Measurements from ENCODE around the gene SKI. TPM values are rescaled to one million over a fixed set of nuclear protein-coding genes. Genes with fewer than 3 reads are reported as not detected.

Gene SKI
- total and polyA plus RNA-seq, 9 of the 15 experiments (the other 6 are each of a cell fraction or from before 2014, with no cell fraction given), result 0.10 to 60.5 (median 4.6) TPM

- peak; percentile 65 to 70; a peak in 1 of 4 replicates for TF ChIP-seq UBTF (IDR thresholded peaks at IDR 0.05; ENCODE audit: borderline replicate concordance in 1 of 2, low read depth in 2 of 2, low read length in 2 of 2)
- TF ChIP-seq SIX5 (IDR thresholded peaks at IDR 0.05; ENCODE audit: borderline replicate concordance in 1 of 2, insufficient read depth in 1 of 2, low read depth in 1 of 2, low read length in 2 of 2), result no peak
- no peak for TF ChIP-seq SREBF1 (IDR thresholded peaks at IDR 0.05; ENCODE audit: borderline replicate concordance, low read depth, low read length)
- TF ChIP-seq MXI1 (IDR thresholded peaks at IDR 0.05; ENCODE audit: low read depth, low read length), result peak; percentile 71; the same call in 1 of the 2 replicates
- TF ChIP-seq BCOR (IDR thresholded peaks at IDR 0.05), result no peak
- TF ChIP-seq POLR2AphosphoS2 (IDR thresholded peaks at IDR 0.05; ENCODE audit: low read length), result no peak
- TF ChIP-seq ZNF551 (CRISPR knock-in tag; IDR thresholded peaks at IDR 0.05), result no peak
- TF ChIP-seq REST (IDR thresholded peaks at IDR 0.05; ENCODE audit: borderline replicate concordance), result peak; percentile 64
- TF ChIP-seq REST (CRISPR knock-in tag; IDR thresholded peaks at IDR 0.05; ENCODE audit: low read depth), result 0 out of 2 replicates have a peak, but pooled peaks have one; percentile 46
- TF ChIP-seq ZKSCAN8 (CRISPR knock-in tag; IDR thresholded peaks at IDR 0.05), result no peak
- no peak for TF ChIP-seq POLR3A (IDR thresholded peaks at IDR 0.05; ENCODE audit: borderline replicate concordance, extremely low read depth, insufficient read depth, insufficient read length)
- TF ChIP-seq MYC (IDR thresholded peaks at IDR 0.05; ENCODE audit: low read depth, low read length), result peak; percentile 98
- TF ChIP-seq MYC (CRISPR knock-in tag; IDR thresholded peaks at IDR 0.05; ENCODE audit: borderline replicate concordance, low read depth), result peak; percentile 79; the same call in 1 of the 2 replicates
- no peak for TF ChIP-seq ZNF766 (CRISPR knock-in tag; conservative IDR thresholded peaks at IDR 0.05)
- TF ChIP-seq RBM17 (IDR thresholded peaks at IDR 0.05; ENCODE audit: borderline replicate concordance, low read depth, low read length), result no peak
- TF ChIP-seq KLF13 (tag; IDR thresholded peaks at IDR 0.05; ENCODE audit: borderline replicate concordance, low read depth), result no peak
- no peak for TF ChIP-seq ZNF217 (CRISPR knock-in tag; IDR thresholded peaks at IDR 0.05)
Observed at GRCh38 chr1:2199042-2199810, 28.9 kb upstream of the SKI start (continued).

All from K562 (cell line).